ENCODE results near the gene HBB. TPM values are rescaled to one million over a fixed set of nuclear protein-coding genes. Genes with fewer than 3 reads are reported as not detected.

Gene HBB
- total and polyA plus RNA-seq, 2 donors (not counting 1 experiment from before 2014, with no cell fraction given) = 0.22 TPM; not detected in 1

DNA sequence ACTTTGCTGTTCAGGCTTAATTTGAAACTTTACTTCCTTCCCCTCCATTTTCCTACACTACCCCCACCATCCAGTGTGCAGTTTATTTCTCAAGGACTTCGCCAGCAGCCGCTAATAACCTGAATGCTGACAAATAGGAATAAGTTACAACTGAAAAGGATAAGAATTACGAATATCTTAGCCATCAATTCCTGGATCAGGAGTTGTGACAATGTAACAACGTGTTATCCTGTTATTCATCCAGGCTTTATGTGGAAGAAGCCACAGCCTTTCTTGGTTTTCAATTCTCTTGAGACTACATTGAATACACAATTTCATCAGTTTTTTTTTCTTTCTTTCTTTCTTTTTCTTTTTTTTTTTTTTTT is 16.9 kb upstream of the HBB start:
- H3K9ac ChIP-seq (ENCODE audit: insufficient read depth, low read length) = no peak overlapping the region
- no peak overlapping the region for H3K4me3 ChIP-seq (replicated peaks in 1 of 4; ENCODE audit: control extremely low read depth in 1 of 4, insufficient read depth in 1 of 4, low read depth in 3 of 4, low read length in 4 of 4)
- no peak overlapping the region for H2AFZ ChIP-seq (ENCODE audit: low read length)
- H3K27me3 ChIP-seq (ENCODE audit: control insufficient read depth, insufficient read depth, low read length) = no peaks in the 10 kb centered on the region
- H3K4me2 ChIP-seq (ENCODE audit: extremely low read depth, insufficient read depth, low read length) = no peak overlapping the region
- H3K36me3 ChIP-seq (ENCODE audit: control insufficient read depth, insufficient read depth, low read length) = no peaks in the 10 kb centered on the region
- H4K20me1 ChIP-seq (ENCODE audit: control insufficient read depth, extremely low read depth, insufficient read depth, low read length) = no peaks in the 10 kb centered on the region
- TF ChIP-seq, protein P1, sequence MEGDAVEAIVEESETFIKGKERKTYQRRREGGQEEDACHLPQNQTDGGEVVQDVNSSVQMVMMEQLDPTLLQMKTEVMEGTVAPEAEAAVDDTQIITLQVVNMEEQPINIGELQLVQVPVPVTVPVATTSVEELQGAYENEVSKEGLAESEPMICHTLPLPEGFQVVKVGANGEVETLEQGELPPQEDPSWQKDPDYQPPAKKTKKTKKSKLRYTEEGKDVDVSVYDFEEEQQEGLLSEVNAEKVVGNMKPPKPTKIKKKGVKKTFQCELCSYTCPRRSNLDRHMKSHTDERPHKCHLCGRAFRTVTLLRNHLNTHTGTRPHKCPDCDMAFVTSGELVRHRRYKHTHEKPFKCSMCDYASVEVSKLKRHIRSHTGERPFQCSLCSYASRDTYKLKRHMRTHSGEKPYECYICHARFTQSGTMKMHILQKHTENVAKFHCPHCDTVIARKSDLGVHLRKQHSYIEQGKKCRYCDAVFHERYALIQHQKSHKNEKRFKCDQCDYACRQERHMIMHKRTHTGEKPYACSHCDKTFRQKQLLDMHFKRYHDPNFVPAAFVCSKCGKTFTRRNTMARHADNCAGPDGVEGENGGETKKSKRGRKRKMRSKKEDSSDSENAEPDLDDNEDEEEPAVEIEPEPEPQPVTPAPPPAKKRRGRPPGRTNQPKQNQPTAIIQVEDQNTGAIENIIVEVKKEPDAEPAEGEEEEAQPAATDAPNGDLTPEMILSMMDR (conservative IDR thresholded peaks at IDR 0.05 in 1 of 2, IDR thresholded peaks at IDR 0.05 in 1 of 2; ENCODE audit: low read depth in 1 of 2, low read length in 2 of 2) = no peak
- no peak for TF ChIP-seq EZH2 (IDR thresholded peaks at IDR 0.05; ENCODE audit: low read length, missing control alignments)
- no peak overlapping the region for H3K27ac ChIP-seq (ENCODE audit: insufficient read depth, low read length)
- no peaks in the 10 kb centered on the region for H3K9me3 ChIP-seq (ENCODE audit: control insufficient read depth, insufficient read depth, low read depth, low read length)
- peaks cover under 1% of the 10 kb centered on the region for H3K4me1 ChIP-seq (ENCODE audit: control insufficient read depth, extremely low read depth, insufficient read depth, low read length)
- no peak for DNase-seq (ENCODE audit: low read depth in 2 of 2)
- H3K79me2 ChIP-seq (ENCODE audit: control insufficient read depth, insufficient read depth, low read length) = no peaks in the 10 kb centered on the region

DNA sequence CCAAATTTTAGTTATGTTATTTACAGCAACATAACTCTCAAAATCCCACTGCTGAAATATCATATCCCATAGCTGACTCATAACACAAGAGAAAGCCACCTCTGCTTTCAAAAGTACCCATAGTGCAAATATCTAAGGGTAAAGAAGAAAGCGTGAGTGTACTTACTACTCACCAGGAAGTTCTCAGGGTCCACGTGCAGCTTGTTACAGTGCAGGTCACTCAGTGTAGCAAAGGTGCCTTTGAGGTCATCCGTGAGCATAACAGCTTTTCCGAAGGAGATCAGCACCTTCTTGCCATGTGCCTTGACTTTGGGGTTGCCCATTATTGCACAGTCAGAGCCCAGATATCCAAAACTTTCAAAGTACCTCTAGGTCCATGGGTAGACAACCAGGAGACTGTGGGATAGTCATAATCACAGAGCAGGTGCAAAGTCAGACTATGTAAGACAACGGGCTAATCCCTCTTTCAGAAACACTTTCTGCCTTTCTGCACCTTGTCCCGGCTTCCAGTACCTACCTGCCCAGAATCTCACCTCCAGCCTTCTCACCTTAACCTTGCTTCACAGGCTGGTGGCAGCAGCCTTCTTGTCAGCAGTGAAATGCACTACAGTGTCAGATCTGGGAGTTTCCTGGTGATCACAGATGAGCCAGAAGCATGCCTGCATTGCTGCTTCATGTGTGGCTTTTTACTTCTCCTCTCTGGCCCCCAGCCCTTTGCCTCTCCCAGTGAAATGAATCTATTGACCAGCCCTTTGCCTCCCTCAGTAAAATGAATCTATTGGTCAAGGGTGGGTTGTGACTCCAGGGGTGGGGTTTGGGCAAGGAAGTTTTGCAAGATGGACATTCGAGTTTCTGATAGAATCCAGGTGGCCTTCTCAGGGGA is 16.3 kb upstream of the HBB start:
- Histone ChIP-seq H4K20me1 (ENCODE audit: control insufficient read depth, extremely low read depth, insufficient read depth, low read length) (no peaks in the 10 kb centered on the region), H3K79me2 (ENCODE audit: control insufficient read depth, insufficient read depth, low read length) (no peaks in the 10 kb centered on the region), H3K36me3 (ENCODE audit: control insufficient read depth, insufficient read depth, low read length) (no peaks in the 10 kb centered on the region), H3K4me1 (ENCODE audit: control insufficient read depth, extremely low read depth, insufficient read depth, low read length) (peaks cover 2% of the 10 kb centered on the region), H3K4me2 (ENCODE audit: extremely low read depth, insufficient read depth, low read length) (no peak overlapping the region), H3K9ac (ENCODE audit: insufficient read depth, low read length) (no peak overlapping the region), H3K9me3 (ENCODE audit: control insufficient read depth, insufficient read depth, low read depth, low read length) (no peaks in the 10 kb centered on the region), H3K27me3 (ENCODE audit: control insufficient read depth, insufficient read depth, low read length) (no peaks in the 10 kb centered on the region), H3K4me3 (replicated peaks in 1 of 4; ENCODE audit: control extremely low read depth in 1 of 4, insufficient read depth in 1 of 4, low read depth in 3 of 4, low read length in 4 of 4) (no peak overlapping the region), H3K27ac (ENCODE audit: insufficient read depth, low read length) (no peak overlapping the region), H2AFZ (ENCODE audit: low read length) (no peak overlapping the region)
- TF ChIP-seq EZH2 (IDR thresholded peaks at IDR 0.05; ENCODE audit: low read length, missing control alignments) = no peak
- TF ChIP-seq, protein P1 (conservative IDR thresholded peaks at IDR 0.05 in 1 of 2, IDR thresholded peaks at IDR 0.05 in 1 of 2; ENCODE audit: low read depth in 1 of 2, low read length in 2 of 2) = no peak
- peak in 1 of 2 donors; percentile 7 for DNase-seq (ENCODE audit: low read depth in 2 of 2)

DNA sequence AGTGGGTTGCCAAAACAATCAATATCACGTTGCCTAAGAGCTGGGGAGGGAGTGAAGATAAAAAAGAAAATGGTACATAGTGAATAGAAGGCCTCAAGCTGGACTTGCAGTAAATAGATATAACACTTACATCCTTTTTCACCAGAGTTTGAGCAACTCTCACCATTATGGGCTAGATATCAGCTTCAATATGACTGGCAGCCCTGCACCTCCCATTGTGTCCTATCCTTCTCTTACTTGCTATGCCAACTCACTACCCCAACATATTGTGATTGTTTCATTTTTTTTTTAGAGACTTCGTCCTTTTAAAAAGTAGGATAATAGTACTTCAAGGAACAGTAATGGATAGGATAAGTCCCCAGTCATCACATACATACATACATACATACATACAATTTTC is 15.3 kb upstream of the HBB start:
- no peak overlapping the region for H3K4me2 ChIP-seq (ENCODE audit: extremely low read depth, insufficient read depth, low read length)
- peaks cover 2% of the 10 kb centered on the region for H3K4me1 ChIP-seq (ENCODE audit: control insufficient read depth, extremely low read depth, insufficient read depth, low read length)
- TF ChIP-seq, protein P1 (conservative IDR thresholded peaks at IDR 0.05 in 1 of 2, IDR thresholded peaks at IDR 0.05 in 1 of 2; ENCODE audit: low read depth in 1 of 2, low read length in 2 of 2) = no peak
- no peak for TF ChIP-seq EZH2 (IDR thresholded peaks at IDR 0.05; ENCODE audit: low read length, missing control alignments)
- no peaks in the 10 kb centered on the region for H3K9me3 ChIP-seq (ENCODE audit: control insufficient read depth, insufficient read depth, low read depth, low read length)
- no peaks in the 10 kb centered on the region for H3K27me3 ChIP-seq (ENCODE audit: control insufficient read depth, insufficient read depth, low read length)
- H3K36me3 ChIP-seq (ENCODE audit: control insufficient read depth, insufficient read depth, low read length) = no peaks in the 10 kb centered on the region
- DNase-seq (ENCODE audit: low read depth in 2 of 2) = no peak
- H3K27ac ChIP-seq (ENCODE audit: insufficient read depth, low read length) = no peak overlapping the region
- H2AFZ ChIP-seq (ENCODE audit: low read length) = no peak overlapping the region
- H3K79me2 ChIP-seq (ENCODE audit: control insufficient read depth, insufficient read depth, low read length) = no peaks in the 10 kb centered on the region
- H3K9ac ChIP-seq (ENCODE audit: insufficient read depth, low read length) = no peak overlapping the region
- H4K20me1 ChIP-seq (ENCODE audit: control insufficient read depth, extremely low read depth, insufficient read depth, low read length) = no peaks in the 10 kb centered on the region
- H3K4me3 ChIP-seq (replicated peaks in 1 of 4; ENCODE audit: control extremely low read depth in 1 of 4, insufficient read depth in 1 of 4, low read depth in 3 of 4, low read length in 4 of 4) = no peak overlapping the region

All from fibroblast of lung (primary cell).